GM12874 (cell line): ENCODE results near the gene MS4A6E.

Experiments used
- CTCF ChIP-seq: IDR thresholded peaks from 2 replicates; pipeline ENCODE4 v1.5.1; 2011; ENCODE audit warnings: low read depth, mild to moderate bottlenecking, control low read depth, low read length, moderate library complexity; ENCODE audit not compliant: insufficient read depth

Gene MS4A6E

GRCh38 chr11:60360621-60361020, 33.6 kb downstream of the MS4A6E start:
- no peak for TF ChIP-seq CTCF

- TF ChIP-seq CTCF = no peak
These were observed 35.2 kb downstream of the MS4A6E start for GRCh38 chr11:60362241-60362640.

- TF ChIP-seq CTCF = peak; percentile 52; the same call in 1 of the 2 replicates
These were observed 36.8 kb downstream of the MS4A6E start for GRCh38 chr11:60363542-60364470.

- no peak for TF ChIP-seq CTCF
These were observed 40.0 kb downstream of the MS4A6E start for GRCh38 chr11:60367009-60367408.

GRCh38 chr11:60367896-60368295, 40.8 kb downstream of the MS4A6E start:
- no peak for TF ChIP-seq CTCF

- no peak for TF ChIP-seq CTCF
These were observed 43.3 kb downstream of the MS4A6E start for GRCh38 chr11:60370252-60370810.

- no peak for TF ChIP-seq CTCF
These were observed 43.8 kb downstream of the MS4A6E start for GRCh38 chr11:60370811-60371298.
